AG04449 (cell line): ENCODE data around the gene ZNF610.
A peak's percentile ranks its signal among the peaks of the same experiment; 100 is the strongest.

Experiments
- CTCF ChIA-PET: fragments of 350-600 bp; formaldehyde crosslinking; extraction: SDS; loops from one replicate; lab custom pipeline; 2021; ENCODE audit warnings: antibody characterized with exemption; lab: Yijun Ruan, JAX
- POLR2A ChIA-PET: fragments of 400-600, 350-600 bp; formaldehyde crosslinking; extraction: SDS; loops from one replicate; lab custom pipeline; 2020; ENCODE audit warnings: antibody characterized with exemption, inconsistent platforms; lab: Yijun Ruan, JAX
- DNase-seq: peaks from one replicate; pipeline ENCODE4 v3.0.0-alpha.2; 2010; ENCODE audit warnings: low read depth, low spot score
- H3K4me3 ChIP-seq: 2 replicates; pipeline ENCODE4 v1.5.1; 2011; ENCODE audit warnings: low read depth, mild to moderate bottlenecking, control low read depth, low read length
- TF ChIP-seq, protein P1 (sequence below): IDR thresholded peaks from one replicate; pipeline ENCODE4 v1.5.1; 2011; ENCODE audit warnings: mild to moderate bottlenecking, moderate library complexity, low read length, control low read depth, inconsistent platforms; ENCODE audit not compliant: insufficient read depth; ENCODE audit errors: missing control alignments

Gene ZNF610

DNA sequence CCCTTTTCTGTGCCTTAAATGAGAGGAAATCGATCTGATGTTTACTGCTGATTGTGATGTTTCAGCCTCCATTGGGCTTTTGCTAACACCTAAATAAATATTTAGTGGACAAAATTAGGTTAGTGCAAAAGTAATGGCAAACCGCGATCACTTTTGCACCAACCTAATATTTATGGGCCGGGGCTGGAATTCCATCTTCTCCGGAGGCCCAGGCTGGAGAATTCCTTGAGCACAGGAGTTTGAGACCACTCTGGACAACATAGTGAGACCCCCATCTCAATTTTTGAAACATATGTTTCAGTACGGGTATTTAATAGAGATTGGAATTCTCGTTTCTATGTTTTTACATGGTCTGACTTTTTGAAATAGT, 34.3 kb downstream of the ZNF610 start:
- TF ChIP-seq, protein P1, sequence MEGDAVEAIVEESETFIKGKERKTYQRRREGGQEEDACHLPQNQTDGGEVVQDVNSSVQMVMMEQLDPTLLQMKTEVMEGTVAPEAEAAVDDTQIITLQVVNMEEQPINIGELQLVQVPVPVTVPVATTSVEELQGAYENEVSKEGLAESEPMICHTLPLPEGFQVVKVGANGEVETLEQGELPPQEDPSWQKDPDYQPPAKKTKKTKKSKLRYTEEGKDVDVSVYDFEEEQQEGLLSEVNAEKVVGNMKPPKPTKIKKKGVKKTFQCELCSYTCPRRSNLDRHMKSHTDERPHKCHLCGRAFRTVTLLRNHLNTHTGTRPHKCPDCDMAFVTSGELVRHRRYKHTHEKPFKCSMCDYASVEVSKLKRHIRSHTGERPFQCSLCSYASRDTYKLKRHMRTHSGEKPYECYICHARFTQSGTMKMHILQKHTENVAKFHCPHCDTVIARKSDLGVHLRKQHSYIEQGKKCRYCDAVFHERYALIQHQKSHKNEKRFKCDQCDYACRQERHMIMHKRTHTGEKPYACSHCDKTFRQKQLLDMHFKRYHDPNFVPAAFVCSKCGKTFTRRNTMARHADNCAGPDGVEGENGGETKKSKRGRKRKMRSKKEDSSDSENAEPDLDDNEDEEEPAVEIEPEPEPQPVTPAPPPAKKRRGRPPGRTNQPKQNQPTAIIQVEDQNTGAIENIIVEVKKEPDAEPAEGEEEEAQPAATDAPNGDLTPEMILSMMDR: no peak
- ChIA-PET CTCF (interaction anchor here (1.0 kb wide), 1 partner anchor 122 kb away, joined by 4 read pairs; no protein-coding TSS in a partner anchor), POLR2A (no interaction called here)
- DNase-seq: no peak
- peak overlapping the region; percentile 84 for H3K4me3 ChIP-seq

DNA sequence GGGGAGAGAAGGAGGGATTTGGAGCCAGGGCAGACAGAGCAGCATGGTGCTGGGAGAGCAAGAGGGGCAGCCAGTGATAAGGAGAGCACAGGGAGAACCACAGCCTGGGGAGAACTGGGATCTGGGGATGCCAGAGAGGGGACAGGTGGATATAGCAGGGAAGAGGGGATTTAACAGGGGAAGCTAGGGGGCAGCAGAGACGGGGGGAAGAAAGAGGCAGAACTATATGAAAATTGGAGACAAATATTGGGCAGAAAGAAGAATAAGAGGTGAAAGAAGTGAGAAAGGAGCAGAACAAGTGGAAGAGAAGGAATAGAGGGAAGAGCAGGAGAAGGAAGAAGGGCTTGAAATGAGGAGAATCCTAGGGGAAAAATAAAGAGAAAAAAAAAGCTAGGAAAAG, 55.1 kb downstream of the ZNF610 start:
- ChIA-PET POLR2A (no interaction called here), CTCF (interaction anchor here (1.9 kb wide), 1 partner anchor 8 kb away, joined by 4 read pairs; no protein-coding TSS in a partner anchor)
- DNase-seq: no peak
- H3K4me3 ChIP-seq: no peak overlapping the region
- TF ChIP-seq, protein P1: no peak

DNA sequence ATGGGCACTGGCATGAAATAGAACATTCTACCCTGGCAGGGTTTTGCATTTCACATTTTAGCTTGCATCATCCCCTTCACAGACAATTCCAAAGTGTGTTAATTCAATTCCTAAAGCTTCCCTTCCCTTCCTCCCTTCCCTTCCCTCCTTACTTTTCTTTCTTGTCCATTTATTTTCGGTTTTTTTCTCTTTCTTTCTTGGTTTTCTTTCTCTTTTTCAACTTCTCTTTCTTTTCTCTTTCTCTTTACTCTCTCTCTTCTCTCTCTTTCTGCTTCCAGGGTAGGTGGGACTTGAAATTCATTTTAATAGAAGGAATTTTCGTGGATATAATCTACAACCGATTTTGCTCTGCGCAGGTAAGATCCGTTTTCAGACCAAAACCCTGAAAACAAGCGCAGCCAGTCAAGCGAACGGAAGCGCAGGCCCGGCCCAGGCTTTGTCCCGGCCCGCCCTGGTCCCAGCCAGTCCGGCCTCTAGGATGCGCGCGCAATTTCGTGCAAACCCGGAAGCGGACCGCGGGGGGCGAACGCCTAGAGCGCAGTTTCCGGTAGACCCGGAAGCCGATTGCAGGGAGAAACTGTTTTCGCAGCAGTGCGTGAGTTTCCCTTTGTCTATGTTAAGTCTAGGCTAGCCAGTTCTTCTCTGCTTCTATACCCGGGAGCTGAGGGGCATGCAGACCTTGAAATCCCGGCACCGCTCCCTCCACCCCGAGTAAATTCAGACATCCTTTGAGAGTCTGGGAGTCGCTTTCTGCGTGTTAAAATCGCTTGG, 61.5 kb downstream of the ZNF610 start, which contains the start of gene ZNF528:
Gene ZNF528 (plus strand): TSS at position 540 of the 771 bp plus-strand sequence. CDS start 4,165 bp downstream, outside the sequence.
- TF ChIP-seq, protein P1: no peak
- peak within 1 kb of the TSS; percentile 86 for H3K4me3 ChIP-seq
- ChIA-PET CTCF (no interaction called here), POLR2A (no interaction called here)
- peak; percentile 33 for DNase-seq

GRCh38 chr19:52398081-52398441, 62.0 kb downstream of the ZNF610 start:
- no peak for DNase-seq
- TF ChIP-seq, protein P1: no peak
- ChIA-PET POLR2A (no interaction called here), CTCF (no interaction called here)
- H3K4me3 ChIP-seq: peak overlapping the region; percentile 86

DNA sequence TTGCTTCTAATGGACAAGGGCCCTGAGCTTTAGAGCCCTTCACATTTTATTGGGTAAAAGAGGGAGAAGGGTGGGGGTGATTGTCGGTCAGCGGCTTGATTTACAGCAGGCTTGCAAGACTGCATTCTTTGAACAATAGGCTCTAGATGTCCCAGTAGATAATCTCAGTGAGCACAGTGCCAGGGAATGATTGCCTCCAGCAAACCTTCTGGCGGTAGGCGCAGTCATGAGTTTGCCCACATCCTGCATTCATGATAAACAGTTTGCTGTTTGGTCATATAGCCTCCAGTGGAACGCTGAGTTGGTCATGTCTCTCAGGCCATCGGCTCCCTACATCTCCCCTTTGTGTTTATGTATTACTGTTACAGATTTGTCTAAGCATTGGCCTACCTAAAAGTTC, 74.2 kb downstream of the ZNF610 start:
- no peak overlapping the region for H3K4me3 ChIP-seq
- TF ChIP-seq, protein P1: no peak
- ChIA-PET CTCF (no interaction called here), POLR2A (no interaction called here)
- no peak for DNase-seq

GRCh38 chr19:52415711-52416110, 79.7 kb downstream of the ZNF610 start:
- no peak for DNase-seq
- TF ChIP-seq, protein P1: no peak
- ChIA-PET POLR2A (no interaction called here), CTCF (no interaction called here)
- no peak overlapping the region for H3K4me3 ChIP-seq
